HG02870 (cell line): ENCODE data around the gene SATL1.
A peak's percentile ranks its signal among the peaks of the same experiment; 100 is the strongest.
"Not testable (repeated sequence)": the region's sequence is repeated elsewhere in the genome, so short reads cannot be mapped to it uniquely, and the experiment has no call there.

Source experiments
- ATAC-seq: cut with Tn5 transposase; IDR thresholded peaks from one replicate; pipeline ENCODE4 v1.9.1; 2021; ENCODE audit warnings: mild to moderate bottlenecking, moderate library complexity; ENCODE audit not compliant: unreplicated experiment

SATL1 gene, protein sequence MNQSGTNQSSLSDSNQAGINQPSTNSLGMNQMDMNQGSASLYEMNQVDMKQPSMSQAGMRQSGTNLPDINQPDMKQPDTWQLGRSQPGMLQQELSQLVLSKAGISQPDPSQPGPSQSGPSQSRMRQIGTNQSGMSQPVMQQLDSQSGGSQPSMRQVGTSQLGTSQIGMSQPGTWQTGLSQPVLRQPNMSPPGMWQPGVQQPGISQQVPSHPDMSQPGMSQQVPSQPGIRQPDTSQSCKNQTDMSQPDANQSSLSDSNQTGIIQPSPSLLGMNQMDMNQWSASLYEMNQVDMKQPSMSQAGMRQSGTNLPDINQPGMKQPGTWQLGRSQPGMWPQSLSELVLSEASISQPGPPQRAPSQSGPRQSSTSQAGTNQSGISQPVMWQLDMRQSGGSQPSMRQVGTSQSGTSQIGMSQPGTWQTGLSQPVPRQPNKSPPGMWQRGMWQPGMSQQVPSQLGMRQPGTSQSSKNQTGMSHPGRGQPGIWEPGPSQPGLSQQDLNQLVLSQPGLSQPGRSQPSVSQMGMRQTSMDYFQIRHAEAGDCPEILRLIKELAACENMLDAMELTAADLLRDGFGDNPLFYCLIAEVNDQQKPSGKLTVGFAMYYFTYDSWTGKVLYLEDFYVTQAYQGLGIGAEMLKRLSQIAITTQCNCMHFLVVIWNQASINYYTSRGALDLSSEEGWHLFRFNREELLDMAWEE

DNA sequence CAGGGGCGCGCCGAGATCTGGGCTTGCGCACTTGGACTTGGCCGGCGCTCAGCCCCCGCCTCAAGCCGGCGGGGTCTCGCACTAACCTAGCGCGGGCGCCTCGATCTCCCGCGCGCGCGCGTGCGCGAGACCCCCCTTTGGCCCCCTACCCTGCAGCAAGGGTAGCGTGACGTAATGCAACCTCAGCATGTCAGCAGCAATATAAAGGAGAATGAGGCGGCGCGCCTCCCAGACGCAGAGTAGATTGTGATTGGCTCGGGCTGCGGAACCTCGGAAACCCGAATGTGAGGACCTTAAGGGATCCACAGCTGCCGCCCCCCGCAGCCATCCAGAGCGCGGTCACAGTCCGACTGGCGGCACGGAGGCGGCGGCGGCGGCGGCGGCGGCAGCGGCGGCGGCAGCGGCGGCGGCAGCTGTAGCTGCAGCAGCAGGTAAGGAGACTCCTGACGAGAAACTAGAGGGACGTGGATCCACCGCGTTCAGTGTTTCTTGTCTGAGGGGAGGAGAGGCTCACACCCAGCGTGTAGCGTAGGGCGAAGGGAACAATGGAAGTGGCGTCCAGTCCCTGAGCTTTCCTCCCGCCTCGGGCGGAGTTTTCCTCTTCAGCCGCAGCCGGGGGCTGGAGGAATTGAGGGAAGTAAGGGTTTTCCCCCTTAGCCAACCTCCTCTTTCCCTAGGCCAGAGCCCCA is at the start of gene SATL1, which contains the start of gene ZNF711:
SATL1 (minus strand) TSS at position 19 of the 689 bp plus-strand sequence. CDS start 134,811 bp downstream, outside the sequence.
ZNF711 (plus strand) TSS at position 231 of the 689 bp plus-strand sequence. CDS start 3,582 bp downstream, outside the sequence.
- no peak for ATAC-seq

DNA sequence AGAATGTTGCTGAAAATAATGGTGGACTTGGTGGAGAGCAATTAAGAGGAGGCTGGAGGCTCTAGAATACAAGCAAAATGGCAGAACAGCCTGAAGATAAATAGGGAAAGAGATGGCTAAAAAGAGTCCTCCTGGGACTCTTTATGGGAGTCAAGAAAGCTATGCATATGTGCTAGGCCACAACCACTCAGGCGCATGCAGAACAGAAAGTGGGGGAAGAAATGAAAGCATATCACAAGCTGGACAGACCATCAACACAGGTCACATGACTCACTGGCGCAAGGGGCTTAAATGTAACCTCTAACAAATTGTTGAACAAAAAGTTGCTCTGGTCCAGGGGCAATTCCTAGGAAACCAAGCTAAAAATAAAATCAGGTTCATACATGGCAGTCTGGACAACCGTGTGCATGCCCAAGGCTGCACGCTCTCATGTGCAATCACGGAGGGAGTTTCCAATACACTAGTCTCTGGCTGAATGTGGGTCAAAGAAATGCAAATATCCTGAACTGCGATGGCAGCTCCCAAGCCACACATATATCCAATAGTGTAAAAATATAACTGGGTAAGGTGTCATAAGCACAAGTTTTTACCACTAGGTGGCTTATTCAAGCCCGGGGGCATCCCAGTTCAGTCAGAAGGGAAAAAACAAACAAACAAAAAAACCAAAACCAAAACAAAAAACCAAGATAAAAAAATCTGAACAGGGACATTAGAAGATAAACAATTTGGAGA is 45.6 kb upstream of the SATL1 start:
- no peak for ATAC-seq

DNA sequence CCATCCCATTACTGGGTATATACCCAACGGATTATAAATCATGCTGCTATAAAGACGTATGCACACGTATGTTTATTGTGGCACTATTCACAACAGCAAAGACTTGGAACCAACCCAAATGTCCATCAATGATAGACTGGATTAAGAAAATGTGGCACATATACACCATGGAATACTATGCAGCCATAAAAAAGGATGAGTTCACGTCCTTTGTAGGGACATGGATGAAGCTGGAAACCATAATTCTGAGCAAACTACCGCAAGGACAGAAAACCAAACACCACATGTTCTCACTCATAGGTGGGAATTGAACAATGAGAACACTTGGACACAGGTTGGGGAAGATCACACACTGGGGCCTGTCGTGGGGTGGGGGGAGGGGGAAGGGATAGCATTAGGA is 41.7 kb upstream of the SATL1 start:
- not testable (repeated sequence) for ATAC-seq

DNA sequence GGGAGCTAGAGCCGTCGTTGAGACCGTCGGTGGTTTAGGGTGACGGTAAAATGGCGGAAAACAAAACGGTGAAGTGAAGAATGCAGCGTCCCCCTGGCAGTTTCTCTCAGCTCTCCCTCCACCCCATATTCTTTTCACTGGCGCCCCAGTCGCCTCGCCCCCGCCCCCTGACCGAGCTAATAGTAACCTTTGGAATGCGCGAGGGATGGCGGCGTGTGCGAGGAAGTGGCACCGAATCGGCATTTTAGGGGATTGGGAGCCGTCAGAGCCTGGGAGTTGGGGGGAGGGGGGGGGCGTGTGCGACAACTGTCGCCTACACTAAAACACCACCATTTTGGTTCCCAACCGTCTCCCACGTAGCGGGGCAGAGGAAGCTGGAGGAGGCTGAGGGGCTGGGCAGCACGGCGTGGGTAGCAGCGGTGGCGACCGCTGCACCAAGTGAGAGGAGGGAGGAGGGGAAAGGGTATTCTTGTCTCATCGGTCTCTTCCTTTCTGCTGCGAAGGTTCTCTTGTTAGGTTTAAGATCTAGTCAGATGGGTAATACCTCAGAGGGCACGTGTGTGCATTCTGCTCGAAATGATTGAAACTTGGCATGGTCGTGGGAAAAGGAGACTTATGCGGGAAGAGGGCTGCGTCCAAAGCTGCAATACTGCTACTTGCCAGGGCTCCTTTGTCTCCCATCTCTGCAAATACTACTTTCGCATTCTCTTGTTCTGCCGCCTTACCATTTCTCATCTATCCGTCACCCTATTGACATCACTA is 1.1 kb upstream of the SATL1 start:
- ATAC-seq = no peak

DNA sequence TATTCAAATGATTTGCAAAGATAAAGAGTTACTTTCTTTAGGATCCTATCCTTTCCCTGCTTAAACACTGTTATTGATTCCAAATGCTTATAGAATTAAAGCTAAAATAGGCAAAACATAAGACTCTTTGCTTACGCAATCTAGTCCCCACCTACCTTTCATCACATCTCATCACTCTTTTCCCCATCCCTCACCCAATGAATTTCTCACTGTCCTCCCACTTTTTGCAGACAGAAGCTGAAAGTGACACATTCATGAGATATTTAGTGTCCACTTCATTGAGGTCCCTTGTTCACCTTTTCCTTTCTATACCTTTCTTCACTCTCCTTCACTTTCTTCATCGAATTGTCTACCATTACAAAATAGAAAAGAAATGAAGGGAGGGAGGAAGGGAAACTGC is 424 bp downstream of the SATL1 start:
- no peak for ATAC-seq

DNA sequence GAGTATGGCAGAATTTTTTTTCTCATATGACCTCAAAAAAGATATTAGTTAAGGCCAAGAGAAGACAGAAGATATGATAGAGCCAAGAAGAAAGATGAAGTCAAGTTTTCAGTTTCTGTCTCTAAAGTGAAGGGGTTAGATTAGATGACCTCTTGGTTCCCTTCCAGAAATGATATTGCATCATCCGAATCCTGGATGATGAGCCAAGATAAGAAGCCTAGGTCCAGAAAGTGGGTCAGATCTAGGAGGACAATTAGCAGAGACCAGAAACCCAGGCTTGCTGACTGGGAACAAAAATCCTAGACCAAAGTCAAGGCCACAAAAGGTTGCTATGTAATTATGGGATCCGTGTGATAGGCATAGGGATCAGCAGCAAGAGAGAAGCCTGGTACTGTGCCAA is 20.2 kb downstream of the SATL1 start:
- no peak for ATAC-seq

DNA sequence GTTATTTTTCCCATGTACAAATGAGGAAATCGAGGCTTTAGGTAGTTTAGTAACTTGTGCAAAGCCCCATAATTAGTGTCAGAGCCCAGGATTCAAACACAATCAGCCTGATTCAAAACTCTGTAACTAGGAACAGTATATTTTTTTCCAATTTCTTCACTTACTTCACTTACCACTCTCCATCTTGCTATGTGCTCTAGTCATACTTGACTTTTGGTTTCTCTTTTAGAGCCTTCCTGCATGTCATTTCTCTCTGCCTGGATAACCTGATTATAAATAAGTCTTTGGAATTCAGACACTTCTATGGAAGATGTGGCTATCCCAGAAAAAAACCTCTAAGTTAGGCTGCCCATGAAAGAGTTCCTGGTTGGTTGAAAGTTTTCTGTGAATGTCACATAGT is 22.2 kb downstream of the SATL1 start:
- no peak for ATAC-seq

DNA sequence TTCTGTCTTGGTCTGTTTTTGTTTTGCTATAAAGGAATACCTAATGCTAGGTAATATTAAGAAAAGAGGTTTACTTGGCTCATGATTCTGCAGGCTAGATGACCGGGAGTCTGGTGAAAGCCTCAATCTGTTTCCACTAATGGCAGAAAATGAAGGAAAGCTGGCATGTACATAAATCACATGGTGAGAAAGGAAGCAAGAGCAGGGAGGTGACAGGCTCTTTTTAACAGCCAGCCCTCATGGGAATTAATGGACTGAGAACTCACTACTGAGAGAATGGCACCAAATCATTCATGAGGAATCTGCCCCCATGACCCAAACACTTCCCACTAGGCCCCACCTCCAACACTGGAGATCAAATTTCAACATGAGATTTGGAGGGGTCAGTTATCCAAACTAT is 27.6 kb downstream of the SATL1 start:
- ATAC-seq = no peak

DNA sequence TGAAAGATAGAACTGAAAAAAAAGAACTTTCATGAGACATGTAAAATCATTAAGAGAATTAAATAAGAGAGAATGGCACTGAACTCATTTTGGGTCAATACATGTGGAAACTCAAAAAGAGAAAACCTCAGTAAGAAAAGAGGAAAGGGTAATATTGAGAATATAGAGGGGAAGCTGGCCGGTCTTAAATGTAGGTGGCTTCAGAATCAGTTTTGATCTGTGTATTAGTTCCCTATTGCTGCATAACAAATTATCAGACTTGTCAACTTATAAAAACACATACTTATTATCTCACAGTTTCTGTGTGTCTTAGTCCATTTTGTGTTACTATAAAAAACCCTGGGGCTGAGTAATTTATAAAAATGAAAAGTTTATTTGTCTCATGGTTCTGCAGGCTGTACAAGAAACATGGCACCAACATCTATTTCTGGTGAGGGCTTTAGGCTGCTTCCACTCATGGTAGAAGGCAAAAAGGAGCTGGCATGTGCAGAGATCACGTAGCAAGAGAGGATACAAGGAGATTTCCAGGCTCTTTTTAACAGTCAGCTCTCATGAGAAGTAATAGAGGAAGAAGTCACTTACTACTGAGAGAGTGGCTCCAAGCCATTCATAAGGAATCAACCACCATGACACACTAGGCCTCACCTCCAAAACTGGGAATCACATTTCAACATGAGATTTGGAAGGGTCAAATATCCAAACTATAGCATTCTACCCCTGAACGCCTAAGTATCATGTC is 29.6 kb downstream of the SATL1 start:
- ATAC-seq = no peak

DNA sequence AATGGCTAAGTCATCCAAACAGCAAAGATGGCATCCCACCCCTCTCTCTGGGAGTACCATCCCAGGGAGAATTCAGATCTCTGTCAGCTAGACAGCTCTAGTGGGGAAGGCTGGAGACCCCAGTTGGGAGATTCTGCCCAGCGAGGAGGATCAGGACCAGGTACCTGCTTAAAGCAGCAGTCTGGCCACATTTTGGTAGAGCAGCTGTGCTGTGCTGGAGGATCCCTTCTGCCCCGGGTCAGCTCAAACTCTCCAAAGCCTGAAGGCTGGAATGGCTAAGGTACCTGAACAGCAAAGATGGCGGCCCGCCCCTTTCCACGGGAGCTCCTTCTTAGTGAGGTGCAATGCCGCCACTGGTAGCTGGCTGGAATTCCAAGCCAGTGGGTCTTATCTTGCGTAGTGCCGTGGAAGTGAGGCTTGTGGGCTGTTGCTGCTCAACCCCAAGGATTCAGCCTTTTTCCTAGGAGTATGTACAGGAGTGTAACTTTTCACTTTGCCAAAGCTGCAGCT is 40.1 kb downstream of the SATL1 start:
- ATAC-seq = no peak

DNA sequence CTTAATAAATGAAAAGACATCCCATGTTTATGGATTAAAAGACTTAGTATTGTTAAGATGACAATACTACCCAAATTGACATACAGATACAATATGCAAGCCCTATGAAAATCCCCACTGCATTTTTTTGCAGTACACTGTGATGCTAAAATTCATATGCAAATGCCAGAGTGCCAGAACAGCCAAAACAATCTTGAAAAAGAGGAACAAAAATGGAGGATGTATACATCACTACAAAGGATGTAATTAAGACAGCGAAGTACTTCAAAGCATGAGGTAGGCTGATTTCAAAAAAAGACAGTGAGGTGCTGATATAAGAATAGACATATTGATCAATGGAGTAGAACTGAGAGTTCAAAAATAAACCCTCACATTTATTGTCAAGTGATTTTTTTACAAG is 47.3 kb downstream of the SATL1 start:
- ATAC-seq = no peak

DNA sequence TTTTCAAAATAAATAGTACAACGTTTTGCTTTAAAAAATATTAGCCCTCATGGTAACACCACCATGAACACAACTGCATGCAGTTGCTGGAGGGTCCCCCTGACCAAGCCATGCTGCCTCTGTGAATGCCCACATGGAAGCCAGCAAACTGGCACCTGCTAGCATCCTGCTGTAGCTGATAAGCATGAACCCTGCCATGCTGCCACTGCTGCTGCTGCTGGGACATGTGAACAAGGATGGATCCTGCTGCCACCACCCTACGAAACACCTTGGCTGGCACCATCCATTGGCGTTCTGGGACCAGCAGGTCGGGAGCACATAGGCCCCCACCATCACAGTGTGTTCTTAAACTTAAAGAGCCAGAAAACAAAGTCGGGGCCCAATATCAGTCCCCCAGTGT is 83.9 kb downstream of the SATL1 start:
- ATAC-seq = no peak

DNA sequence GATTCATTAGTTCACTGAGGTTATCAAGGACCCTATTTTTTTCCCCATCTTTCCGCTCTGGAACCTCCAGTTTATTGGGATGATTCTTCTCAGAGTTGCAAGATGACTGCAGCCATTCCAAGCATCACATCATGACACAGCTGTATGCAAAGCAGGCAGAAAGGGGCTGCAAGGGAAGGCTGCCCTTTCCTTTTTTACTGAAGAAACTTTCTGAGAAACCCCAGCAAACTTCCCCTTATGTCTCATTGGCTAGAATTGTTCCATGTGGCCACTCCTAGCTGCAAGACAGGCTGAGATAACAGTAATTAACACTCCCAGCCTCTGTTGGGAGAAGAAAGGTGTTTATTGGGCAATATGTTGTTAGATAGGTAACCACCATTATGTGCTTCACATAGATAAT is 102.6 kb downstream of the SATL1 start:
- ATAC-seq = peak; percentile 79

DNA sequence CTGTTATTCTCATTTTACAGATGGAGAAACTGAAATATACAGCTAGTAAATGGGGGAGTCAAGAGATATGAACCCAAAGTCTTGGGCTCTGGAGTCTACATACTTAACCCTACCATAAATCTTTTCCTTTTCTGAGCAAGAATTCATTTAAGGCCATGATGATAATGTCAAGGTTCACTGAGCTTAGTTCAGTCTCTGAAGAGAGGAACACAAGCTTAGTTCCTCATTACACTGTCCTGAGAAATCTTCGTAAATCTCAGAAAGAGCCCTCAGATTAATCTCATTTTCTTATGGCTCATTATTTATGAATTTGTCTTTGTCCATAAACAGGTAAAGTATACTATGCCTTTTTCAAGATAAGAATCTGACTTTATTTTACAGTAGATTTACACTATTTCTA is 104.2 kb downstream of the SATL1 start:
- ATAC-seq = no peak

DNA sequence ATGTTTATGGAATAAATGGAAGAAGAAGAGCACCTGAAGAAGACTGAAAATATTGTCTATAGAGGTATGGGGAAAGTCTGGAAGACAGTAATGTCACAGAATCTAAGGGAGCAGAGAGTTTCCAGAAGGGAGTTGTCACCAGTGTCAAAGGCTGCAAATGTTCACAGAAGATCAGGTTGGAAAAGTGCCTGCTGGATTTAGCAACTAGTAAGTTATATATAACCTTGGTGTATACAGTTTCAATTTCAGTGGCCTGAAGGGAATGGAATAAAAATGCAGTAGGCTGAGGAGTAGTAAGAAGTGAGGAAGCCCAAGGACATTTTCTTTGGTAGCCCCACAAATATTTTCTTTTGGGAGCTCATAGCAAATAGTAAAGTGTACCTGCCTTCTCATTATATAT is 107.2 kb downstream of the SATL1 start:
- no peak for ATAC-seq

DNA sequence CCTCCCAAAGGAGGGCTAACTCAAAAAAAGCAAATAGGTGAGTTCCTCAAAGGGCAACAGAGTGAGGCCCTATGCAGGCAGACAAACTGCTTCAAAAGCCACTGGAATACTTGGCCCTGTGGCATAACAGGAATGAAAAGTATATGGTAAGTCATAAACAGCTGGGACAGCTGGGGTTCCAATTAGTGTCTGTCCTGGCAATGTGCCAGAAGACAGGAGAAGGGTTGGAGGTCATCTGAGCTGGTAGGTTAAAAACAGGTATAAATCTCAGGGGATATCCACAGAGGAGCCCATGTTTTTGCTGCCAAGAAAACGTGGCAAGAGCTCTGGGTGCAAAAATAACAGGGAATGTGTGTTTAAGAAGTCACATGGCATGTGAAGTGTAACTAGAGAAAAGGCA is 128.3 kb downstream of the SATL1 start:
- ATAC-seq = no peak

DNA sequence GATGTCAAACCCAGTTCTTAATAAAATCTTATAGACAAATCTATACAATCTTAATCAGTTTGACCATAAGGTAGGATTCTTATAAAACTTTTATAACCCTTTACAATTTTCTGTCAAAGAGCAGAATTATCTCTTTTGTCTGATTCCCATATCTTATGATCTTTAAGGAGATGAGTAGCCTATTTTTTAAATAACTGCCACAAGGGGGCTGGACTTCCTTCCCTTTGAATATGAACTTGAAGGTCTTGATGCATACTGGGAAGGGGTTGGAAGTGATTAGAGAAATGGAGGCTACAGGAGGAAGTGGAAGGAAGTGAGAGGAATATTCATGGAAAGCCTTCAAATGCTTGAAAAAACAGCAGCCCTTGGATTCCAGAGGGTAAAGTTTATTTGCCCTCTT is 128.8 kb downstream of the SATL1 start:
- no peak for ATAC-seq

DNA sequence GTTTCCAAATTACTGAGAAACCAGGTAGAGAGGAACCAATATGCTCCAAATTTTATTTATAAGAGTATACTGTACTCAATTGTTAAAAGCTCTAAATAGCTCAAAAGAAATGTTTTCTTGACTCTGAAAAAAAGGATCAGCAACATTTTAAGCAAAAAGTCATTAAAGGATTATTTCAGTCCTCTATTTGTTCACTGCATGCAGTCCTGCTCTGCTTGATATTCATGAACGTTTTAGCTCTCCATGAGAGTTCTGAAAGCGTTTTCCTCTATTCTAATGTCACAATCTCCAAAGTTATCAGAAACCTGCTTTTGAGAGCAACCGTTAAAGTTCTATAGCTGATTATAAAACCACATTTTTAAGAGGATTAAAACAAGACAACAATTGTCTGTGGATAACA is 129.4 kb downstream of the SATL1 start:
- ATAC-seq = no peak

DNA sequence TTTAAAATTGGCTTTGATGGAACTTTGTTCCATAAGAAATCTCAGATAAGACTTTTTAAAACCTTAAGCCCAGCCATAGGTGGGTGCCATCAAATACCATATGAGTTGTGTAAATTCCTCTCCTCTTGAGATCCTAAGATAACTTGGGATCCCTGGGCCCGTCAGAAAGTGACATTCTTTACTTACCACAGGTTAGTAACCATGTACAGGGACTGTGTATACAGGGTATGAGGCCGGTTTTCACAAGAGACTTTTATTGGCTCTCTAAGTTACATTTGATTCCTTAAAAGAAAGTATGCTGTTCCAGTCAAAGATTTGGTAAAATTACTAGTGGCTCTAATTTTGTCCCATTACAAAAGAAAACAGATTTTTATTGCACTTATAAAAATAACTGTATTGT is 129.8 kb downstream of the SATL1 start:
- no peak for ATAC-seq
